Parathyroid adenoma (tissue), 2 donors: Measurements from ENCODE around the gene CCN6.
A peak's percentile ranks its signal among the peaks of the same experiment; 100 is the strongest.
"Not testable (repeated sequence)": the region's sequence is repeated elsewhere in the genome, so short reads cannot be mapped to it uniquely, and the experiment has no call there.

Experiments used
- H2AFZ ChIP-seq: fragments of 300-600 bp; sonication (generic); one replicate; pipeline ENCODE4 v1.7.0; 2017; ENCODE audit warnings: antibody characterized with exemption, mild to moderate bottlenecking
- H3K27ac ChIP-seq: fragments of 300-600 bp; sonication (generic); one replicate; pipeline ENCODE4 v1.7.0; 2017
- H3K27me3 ChIP-seq: fragments of 300-600 bp; sonication (generic); one replicate; pipeline ENCODE4 v1.7.0; 2017; ENCODE audit warnings: low read length; ENCODE audit not compliant: control insufficient read depth, insufficient read depth
- H3K36me3 ChIP-seq: fragments of 300-600 bp; sonication (generic); one replicate; pipeline ENCODE4 v1.7.0; 2017; ENCODE audit warnings: low read length; ENCODE audit not compliant: control insufficient read depth, insufficient read depth
- H3K4me1 ChIP-seq: fragments of 300-600 bp; sonication (generic); one replicate; pipeline ENCODE4 v1.7.0; 2017; ENCODE audit warnings: control low read depth
- H3K4me2 ChIP-seq: fragments of 300-600 bp; sonication (generic); one replicate; pipeline ENCODE4 v1.7.0; 2017; ENCODE audit warnings: low read length
- H3K4me3 ChIP-seq: fragments of 300-600 bp; sonication (generic); one replicate; pipeline ENCODE4 v1.7.0; 2017; ENCODE audit warnings: low read depth, low read length
- H3K79me2 ChIP-seq: fragments of 300-600 bp; sonication (generic); one replicate; pipeline ENCODE4 v1.7.0; 2017; ENCODE audit warnings: control low read depth
- H3K9ac ChIP-seq: fragments of 300-600 bp; sonication (generic); one replicate; pipeline ENCODE4 v1.7.0; 2017; ENCODE audit warnings: mild to moderate bottlenecking
- H3K9me3 ChIP-seq: fragments of 300-600 bp; sonication (generic); one replicate; pipeline ENCODE4 v1.7.0; 2017; ENCODE audit warnings: low read length; ENCODE audit not compliant: control insufficient read depth
- TF ChIP-seq, protein P1 (sequence below): fragments of 300-600 bp; sonication (generic); IDR thresholded peaks from one replicate; pipeline ENCODE4 v1.7.0; 2017; ENCODE audit warnings: antibody characterized with exemption, mild to moderate bottlenecking
- donor health status: primary hyperparathyroidism.

The CCN6 gene

DNA sequence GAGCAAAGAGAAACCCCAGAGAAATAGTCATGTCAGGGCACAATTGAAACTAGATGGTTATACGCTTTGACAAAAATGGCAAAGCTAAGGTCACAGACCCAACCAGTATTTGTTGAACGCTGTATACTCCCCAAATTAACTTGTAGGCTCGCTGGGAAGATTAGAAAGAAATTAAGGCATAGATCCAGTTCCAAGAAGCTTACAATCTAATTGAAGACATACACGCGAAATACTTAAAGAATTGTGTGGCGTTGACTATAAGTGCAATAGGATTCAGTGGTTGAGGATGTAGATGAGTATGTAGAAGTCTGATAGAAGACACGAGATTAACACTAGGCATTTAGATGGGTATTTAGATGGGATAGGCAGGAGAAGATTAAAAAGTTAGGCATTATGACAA lies 34.0 kb downstream of the CCN6 start:
- H3K4me3 ChIP-seq: peak overlapping the region; percentile 84
- peak overlapping the region; percentile 90 for H3K4me2 ChIP-seq
- H3K27me3 ChIP-seq: no peaks in the 10 kb centered on the region
- H2AFZ ChIP-seq: peak overlapping the region; percentile 76
- H3K36me3 ChIP-seq: no peaks in the 10 kb centered on the region
- no peaks in the 10 kb centered on the region for H3K9me3 ChIP-seq
- no peak overlapping the region for H3K9ac ChIP-seq
- no peaks in the 10 kb centered on the region for H3K4me1 ChIP-seq
- no peaks in the 10 kb centered on the region for H3K79me2 ChIP-seq
- TF ChIP-seq, protein P1, sequence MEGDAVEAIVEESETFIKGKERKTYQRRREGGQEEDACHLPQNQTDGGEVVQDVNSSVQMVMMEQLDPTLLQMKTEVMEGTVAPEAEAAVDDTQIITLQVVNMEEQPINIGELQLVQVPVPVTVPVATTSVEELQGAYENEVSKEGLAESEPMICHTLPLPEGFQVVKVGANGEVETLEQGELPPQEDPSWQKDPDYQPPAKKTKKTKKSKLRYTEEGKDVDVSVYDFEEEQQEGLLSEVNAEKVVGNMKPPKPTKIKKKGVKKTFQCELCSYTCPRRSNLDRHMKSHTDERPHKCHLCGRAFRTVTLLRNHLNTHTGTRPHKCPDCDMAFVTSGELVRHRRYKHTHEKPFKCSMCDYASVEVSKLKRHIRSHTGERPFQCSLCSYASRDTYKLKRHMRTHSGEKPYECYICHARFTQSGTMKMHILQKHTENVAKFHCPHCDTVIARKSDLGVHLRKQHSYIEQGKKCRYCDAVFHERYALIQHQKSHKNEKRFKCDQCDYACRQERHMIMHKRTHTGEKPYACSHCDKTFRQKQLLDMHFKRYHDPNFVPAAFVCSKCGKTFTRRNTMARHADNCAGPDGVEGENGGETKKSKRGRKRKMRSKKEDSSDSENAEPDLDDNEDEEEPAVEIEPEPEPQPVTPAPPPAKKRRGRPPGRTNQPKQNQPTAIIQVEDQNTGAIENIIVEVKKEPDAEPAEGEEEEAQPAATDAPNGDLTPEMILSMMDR: no peak
- H3K27ac ChIP-seq: peak overlapping the region; percentile 62

- H3K9me3 ChIP-seq: no peaks in the 10 kb centered on the region
- H3K27ac ChIP-seq: no peak overlapping the region
- H3K27me3 ChIP-seq: no peaks in the 10 kb centered on the region
- TF ChIP-seq, protein P1: no peak
- H2AFZ ChIP-seq: no peak overlapping the region
- no peaks in the 10 kb centered on the region for H3K79me2 ChIP-seq
- no peak overlapping the region for H3K4me3 ChIP-seq
- H3K36me3 ChIP-seq: no peaks in the 10 kb centered on the region
- peaks cover 6% of the 10 kb centered on the region for H3K4me1 ChIP-seq
- H3K9ac ChIP-seq: no peak overlapping the region
- H3K4me2 ChIP-seq: no peak overlapping the region
Observed at GRCh38 chr6:112096901-112097300, 43.0 kb downstream of the CCN6 start.

DNA sequence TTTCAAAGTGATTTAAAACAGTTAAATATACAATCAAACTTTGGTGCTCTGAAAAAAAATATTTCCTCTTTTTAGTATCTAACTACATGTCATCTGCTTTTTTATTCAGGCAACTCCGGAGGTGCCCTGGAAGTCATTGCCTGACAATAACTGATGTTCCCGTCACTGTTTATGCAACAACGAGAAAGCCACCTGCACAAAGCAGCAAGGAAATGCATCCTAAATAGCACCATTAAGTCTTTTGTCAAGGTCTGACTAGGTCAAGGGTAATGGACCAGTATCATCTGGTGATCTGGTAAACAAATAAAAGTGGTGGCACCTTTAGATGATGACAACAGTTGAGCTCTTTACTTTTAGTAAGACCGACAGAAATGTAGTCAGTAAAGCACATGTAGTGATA lies 46.7 kb downstream of the CCN6 start:
- H3K9ac ChIP-seq: no peak overlapping the region
- no peak overlapping the region for H3K4me2 ChIP-seq
- no peak overlapping the region for H3K27ac ChIP-seq
- no peaks in the 10 kb centered on the region for H3K79me2 ChIP-seq
- H3K4me3 ChIP-seq: no peak overlapping the region
- no peaks in the 10 kb centered on the region for H3K27me3 ChIP-seq
- peaks cover 6% of the 10 kb centered on the region for H3K4me1 ChIP-seq
- H3K9me3 ChIP-seq: peaks cover 4% of the 10 kb centered on the region
- H2AFZ ChIP-seq: no peak overlapping the region
- TF ChIP-seq, protein P1: no peak
- H3K36me3 ChIP-seq: no peaks in the 10 kb centered on the region

- not testable (repeated sequence) for H3K4me1 ChIP-seq
Observed at GRCh38 chr6:112106026-112106425, 52.1 kb downstream of the CCN6 start.

GRCh38 chr6:112106562-112106961 lies 52.7 kb downstream of the CCN6 start:
- peaks cover 4% of the 10 kb centered on the region for H3K9me3 ChIP-seq
- no peaks in the 10 kb centered on the region for H3K27me3 ChIP-seq
- no peak overlapping the region for H2AFZ ChIP-seq
- H3K4me3 ChIP-seq: no peak overlapping the region
- no peaks in the 10 kb centered on the region for H3K36me3 ChIP-seq
- no peak overlapping the region for H3K9ac ChIP-seq
- TF ChIP-seq, protein P1: no peak
- H3K79me2 ChIP-seq: no peaks in the 10 kb centered on the region
- H3K27ac ChIP-seq: no peak overlapping the region
- no peak overlapping the region for H3K4me2 ChIP-seq
- H3K4me1 ChIP-seq: no peaks in the 10 kb centered on the region

More at GRCh38 chr6:112106026-112106425, 52.1 kb downstream of the CCN6 start:
- not testable (repeated sequence) for H3K79me2 ChIP-seq, H3K36me3 ChIP-seq, H2AFZ ChIP-seq, H3K9me3 ChIP-seq, H3K4me2 ChIP-seq, H3K4me3 ChIP-seq, H3K27me3 ChIP-seq, H3K9ac ChIP-seq, H3K27ac ChIP-seq
